AG08396 (cell line): ENCODE measurements around the gene MAML2.

ENCODE experiments used
- DNase-seq: peaks from one replicate; pipeline ENCODE4 v3.0.0; 2012; ENCODE audit warnings: low spot score, mixed read lengths

Gene MAML2

GRCh38 chr11:96238563-96239135 lies 104.3 kb downstream of the MAML2 start:
- DNase-seq, result no peak

GRCh38 chr11:96237766-96238266 lies 105.2 kb downstream of the MAML2 start:
- DNase-seq, result no peak

GRCh38 chr11:96235751-96236150 lies 107.2 kb downstream of the MAML2 start:
- DNase-seq, result no peak

GRCh38 chr11:96234866-96235441 lies 108.0 kb downstream of the MAML2 start:
- no peak for DNase-seq

GRCh38 chr11:96232132-96232531 lies 110.9 kb downstream of the MAML2 start:
- no peak for DNase-seq

GRCh38 chr11:96230686-96231085 lies 112.3 kb downstream of the MAML2 start:
- DNase-seq, result no peak

GRCh38 chr11:96229354-96229977 lies 113.5 kb downstream of the MAML2 start:
- no peak for DNase-seq

GRCh38 chr11:96228910-96229309 lies 114.1 kb downstream of the MAML2 start:
- DNase-seq, result no peak

- DNase-seq, result peak; percentile 61
Measured at GRCh38 chr11:96228473-96228891, 114.5 kb downstream of the MAML2 start.

GRCh38 chr11:96227244-96227643 lies 115.8 kb downstream of the MAML2 start:
- DNase-seq, result no peak

- no peak for DNase-seq
Measured at GRCh38 chr11:96223083-96223482, 119.9 kb downstream of the MAML2 start.

GRCh38 chr11:96222102-96222501 lies 120.9 kb downstream of the MAML2 start:
- no peak for DNase-seq

- DNase-seq, result no peak
Measured at GRCh38 chr11:96221244-96222070, 121.5 kb downstream of the MAML2 start.

GRCh38 chr11:96219981-96220623 lies 122.9 kb downstream of the MAML2 start:
- DNase-seq, result no peak

- no peak for DNase-seq
Measured at GRCh38 chr11:96218901-96219300, 124.1 kb downstream of the MAML2 start.

GRCh38 chr11:96218006-96218405 lies 125.0 kb downstream of the MAML2 start:
- no peak for DNase-seq

GRCh38 chr11:96217206-96217605 lies 125.8 kb downstream of the MAML2 start:
- DNase-seq, result no peak

- no peak for DNase-seq
Measured at GRCh38 chr11:96215826-96216225, 127.2 kb downstream of the MAML2 start.

- no peak for DNase-seq
Measured at GRCh38 chr11:96215110-96215782, 127.7 kb downstream of the MAML2 start.

GRCh38 chr11:96214777-96215109 lies 128.3 kb downstream of the MAML2 start:
- no peak for DNase-seq

GRCh38 chr11:96213500-96213899 lies 129.5 kb downstream of the MAML2 start:
- DNase-seq, result no peak

- DNase-seq, result no peak
Measured at GRCh38 chr11:96211436-96211835, 131.6 kb downstream of the MAML2 start.
